GM18498 (cell line): ENCODE measurements around the gene JAZF1.

Experiments used
- ATAC-seq: cut with Tn5 transposase; IDR thresholded peaks from one replicate; pipeline ENCODE4 v1.9.1; 2021; ENCODE audit warnings: mild to moderate bottlenecking, moderate library complexity; ENCODE audit not compliant: unreplicated experiment

Gene JAZF1

GRCh38 chr7:28140979-28141378 lies 39.6 kb downstream of the JAZF1 start:
- ATAC-seq, result no peak

DNA sequence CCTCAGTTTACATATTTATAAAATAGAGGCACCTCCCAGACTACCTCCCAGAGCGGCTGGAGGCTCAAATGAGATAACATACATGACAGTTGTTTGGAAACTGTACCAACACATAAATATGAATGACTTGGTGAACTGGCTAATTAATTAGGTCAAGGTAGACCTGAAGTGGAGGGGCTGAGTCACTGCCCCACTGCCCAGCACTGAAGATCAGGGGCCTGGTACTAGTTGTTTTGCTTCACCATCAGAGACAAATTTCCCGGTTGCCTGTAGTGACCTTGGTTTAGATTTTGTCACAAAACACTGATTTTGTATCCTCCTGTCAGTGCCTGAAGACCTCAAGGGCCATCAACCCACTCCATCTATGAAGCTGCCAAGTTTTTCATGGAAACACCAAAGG lies 41.8 kb downstream of the JAZF1 start:
- no peak for ATAC-seq

- ATAC-seq, result no peak
Measured at GRCh38 chr7:28137463-28137862, 43.1 kb downstream of the JAZF1 start.

DNA sequence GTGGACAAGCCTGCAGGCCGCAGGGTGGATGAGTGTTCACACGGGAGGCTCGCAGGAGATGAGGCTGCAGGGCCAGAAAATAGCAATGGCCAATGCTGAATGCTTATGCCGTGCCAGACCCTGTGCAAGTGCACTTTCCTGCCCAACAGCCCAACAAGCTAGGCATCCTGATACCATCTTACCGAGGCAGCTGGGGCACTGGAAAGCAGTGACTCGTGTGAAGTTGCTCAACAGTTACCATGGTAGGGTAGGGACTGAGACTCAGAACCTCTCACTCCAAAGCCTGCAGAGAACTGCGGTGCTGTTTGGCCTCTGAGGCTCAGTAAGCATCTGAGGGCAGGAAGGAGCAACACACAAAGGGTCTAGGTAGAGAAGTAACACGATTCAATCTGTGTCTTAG lies 43.7 kb downstream of the JAZF1 start:
- ATAC-seq, result no peak

GRCh38 chr7:28136420-28136819 lies 44.2 kb downstream of the JAZF1 start:
- ATAC-seq, result no peak

- no peak for ATAC-seq
Measured at GRCh38 chr7:28135760-28136159, 44.8 kb downstream of the JAZF1 start.

- ATAC-seq, result no peak
Measured at GRCh38 chr7:28135315-28135714, 45.3 kb downstream of the JAZF1 start.

DNA sequence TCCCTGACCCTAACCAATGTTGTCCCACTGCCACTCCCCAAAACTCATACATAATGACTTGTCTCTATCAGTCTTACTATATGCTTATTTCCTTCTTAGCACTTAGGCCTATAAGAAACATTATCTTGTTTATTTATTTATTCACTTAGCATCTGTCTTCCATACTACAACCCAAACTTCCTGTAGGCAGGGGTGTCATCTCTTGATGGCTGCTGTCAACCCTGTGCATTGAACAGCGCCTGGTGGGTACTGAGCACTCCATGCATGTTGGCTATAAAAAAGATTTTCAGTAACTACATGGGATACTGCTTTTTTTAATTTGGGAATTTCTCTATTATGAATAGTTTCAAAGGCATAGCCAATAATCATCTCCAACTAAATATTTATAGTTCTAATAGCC lies 46.7 kb downstream of the JAZF1 start:
- no peak for ATAC-seq

- no peak for ATAC-seq
Measured at GRCh38 chr7:28132959-28133870, 47.4 kb downstream of the JAZF1 start.

DNA sequence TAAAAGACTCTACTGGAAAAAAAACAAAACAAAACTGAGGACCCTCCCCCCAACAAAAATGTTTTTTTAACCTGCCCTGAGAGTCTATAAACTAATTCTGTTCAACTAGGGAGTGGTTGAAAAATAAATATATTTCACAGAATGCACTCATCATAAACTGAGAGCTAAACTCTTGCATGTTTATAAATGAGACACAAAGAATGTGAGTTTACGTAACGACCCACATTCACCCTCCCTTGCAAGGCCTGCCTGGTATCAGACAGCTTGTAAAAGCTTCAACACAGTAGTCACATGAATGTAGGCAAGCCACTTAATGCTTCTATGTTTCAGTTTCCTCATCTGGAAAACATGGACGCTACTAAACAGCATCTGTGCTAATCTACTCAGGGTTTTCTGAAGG lies 50.3 kb downstream of the JAZF1 start:
- ATAC-seq, result no peak

DNA sequence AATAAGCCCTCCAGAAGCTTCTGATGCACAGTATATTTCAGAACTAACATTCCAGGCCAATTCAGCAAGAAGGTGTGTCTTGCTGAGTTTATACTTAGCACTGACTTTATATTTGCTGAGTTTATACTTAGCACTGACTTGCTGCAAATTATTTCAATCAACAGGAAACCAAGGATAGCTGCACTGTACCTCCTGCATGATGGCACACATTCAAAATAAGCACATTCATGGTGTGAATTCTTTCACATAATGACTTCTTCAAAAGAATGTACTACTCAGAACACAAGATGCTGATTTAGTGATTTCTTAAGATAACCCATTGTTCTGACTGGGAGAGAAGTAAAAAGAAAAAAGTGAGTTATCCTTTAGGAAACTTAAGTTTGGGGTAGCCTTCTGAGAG lies 52.0 kb downstream of the JAZF1 start:
- no peak for ATAC-seq

GRCh38 chr7:28126410-28127041 lies 54.1 kb downstream of the JAZF1 start:
- ATAC-seq, result no peak

DNA sequence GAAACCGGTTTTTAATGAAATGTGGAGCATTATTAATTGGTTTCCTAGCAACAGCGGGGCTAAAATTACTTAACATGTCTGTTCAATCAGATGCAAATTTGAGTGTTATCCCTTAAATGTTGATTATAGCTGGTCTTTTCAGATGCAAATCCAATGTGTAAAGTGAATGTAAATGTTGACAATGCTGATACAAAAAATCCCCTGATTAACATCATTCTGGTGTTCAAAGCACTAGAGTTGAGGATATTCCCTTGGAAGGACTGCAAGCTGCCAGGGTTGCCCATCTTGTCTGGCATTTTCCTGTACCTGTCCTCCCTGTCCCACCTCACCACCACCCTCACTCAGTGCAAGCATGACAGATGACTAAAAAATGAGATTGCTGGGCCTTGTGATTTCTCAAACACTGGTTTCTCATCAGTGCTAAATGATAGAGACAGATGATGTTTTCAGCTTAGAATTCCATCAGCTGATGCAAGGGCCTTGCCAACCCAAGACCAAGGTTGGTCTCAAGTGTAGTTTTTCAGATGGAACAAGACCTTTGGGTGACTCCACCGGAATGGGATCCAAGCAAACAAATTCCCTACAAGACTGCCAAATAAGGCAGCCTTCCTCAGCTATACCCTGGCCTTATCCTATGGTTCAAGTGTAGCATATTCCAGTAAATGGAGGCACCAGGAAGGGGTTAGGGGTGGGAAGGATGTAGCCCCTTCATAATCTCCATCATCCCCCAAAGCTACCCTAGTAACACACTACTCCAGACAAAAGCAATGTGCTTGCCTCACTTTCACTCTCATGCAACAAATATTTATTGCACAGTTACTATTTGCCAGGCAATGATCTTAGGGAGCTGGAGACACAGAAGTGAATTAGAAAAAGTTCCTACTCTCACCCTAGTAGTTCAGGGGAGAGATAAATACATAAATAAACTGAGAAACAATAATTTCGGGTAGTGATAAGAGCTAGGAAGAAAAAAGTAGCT lies 54.9 kb downstream of the JAZF1 start:
- no peak for ATAC-seq

DNA sequence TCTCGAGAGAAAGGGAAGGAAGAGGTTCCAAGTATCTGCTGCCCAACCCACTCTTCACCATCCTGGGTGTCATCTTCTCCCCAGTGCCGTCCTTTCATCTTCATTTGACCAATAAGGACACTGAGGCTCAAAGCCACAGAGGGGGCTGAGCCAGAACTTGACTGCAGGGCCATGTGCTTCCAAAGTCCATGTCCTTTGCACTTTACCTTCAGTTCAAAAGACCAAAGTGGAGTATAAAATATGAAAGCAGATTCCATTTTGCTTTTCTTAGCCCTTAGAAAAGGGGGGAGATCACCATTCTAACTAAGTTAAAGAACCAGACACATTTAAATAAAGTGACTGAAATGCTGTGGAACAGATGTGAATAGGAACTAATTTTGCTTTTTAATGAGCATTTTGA lies 56.2 kb downstream of the JAZF1 start:
- ATAC-seq, result no peak

GRCh38 chr7:28123752-28124151 lies 56.8 kb downstream of the JAZF1 start:
- ATAC-seq, result no peak

DNA sequence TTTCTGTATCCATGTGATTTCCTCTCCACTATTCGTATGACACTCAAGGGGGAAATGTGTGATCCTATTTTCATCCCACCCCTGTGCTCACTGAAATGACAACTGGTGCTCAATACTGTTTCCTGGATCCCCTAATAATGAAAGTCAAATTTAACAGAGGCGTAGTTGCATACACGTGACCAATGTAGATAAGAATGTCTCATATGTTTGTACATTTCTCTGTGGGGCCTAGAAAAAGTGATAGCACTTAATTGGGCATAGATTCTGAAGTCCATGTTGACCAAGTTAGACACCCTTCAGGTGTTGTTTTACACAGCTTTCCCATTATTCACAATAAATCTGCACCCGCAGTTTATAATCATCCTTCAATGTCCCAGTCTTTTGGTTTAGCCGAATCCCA lies 59.1 kb downstream of the JAZF1 start:
- ATAC-seq, result no peak

DNA sequence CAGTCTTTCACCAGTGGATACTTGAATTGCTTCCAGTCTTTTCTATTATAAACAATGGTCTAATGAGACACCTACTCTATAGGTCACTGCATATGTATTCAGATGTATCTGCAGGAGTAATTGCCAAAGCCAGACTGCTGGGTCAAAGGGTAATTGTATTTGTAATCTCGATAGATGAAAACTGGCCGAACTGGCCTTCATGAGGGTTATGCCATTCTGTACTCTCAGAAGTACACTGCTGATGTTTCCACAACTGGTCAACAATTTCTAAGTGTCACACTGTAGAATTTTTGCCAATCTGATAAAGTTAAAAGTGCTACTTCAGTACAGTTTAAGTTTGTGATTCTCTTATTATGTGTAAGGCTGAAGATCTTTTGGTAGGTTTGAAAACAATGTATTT lies 64.6 kb downstream of the JAZF1 start:
- ATAC-seq, result no peak

- no peak for ATAC-seq
Measured at GRCh38 chr7:28115261-28115660, 65.3 kb downstream of the JAZF1 start.

- no peak for ATAC-seq
Measured at GRCh38 chr7:28114056-28114455, 66.5 kb downstream of the JAZF1 start.

GRCh38 chr7:28112883-28113540 lies 67.6 kb downstream of the JAZF1 start:
- ATAC-seq, result no peak

DNA sequence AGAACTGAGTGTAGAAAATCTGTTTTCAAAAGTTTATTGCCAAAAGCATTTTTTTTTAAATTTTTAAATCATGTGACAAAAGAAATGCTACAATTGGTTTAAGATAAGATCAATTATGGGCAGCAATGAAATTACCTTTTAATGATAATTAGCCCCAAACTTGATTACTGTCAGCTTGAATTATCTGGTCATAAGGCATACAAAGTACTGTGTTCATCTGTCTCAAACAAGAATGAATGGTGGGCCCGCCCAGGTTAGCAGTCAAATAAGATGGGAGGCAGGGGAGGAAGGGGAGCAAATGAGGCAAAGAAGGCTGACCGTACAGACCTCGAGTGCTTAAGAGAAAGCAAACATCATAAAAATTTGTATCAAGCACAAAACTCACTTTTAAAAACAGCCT lies 68.1 kb downstream of the JAZF1 start:
- ATAC-seq, result no peak
